BE2C (cell line): Measurements from ENCODE around the gene SEC16A.

Source experiments
- DNase-seq: peaks from one replicate; pipeline ENCODE4 v3.0.0-alpha.2; 2020
- H3K27me3 ChIP-seq: fragments of 250-450 bp; sonication (Bioruptor Pico); 2 replicates; pipeline ENCODE4 v1.5.1; 2020; ENCODE audit warnings: mild to moderate bottlenecking
- H3K36me3 ChIP-seq: fragments of 250-450 bp; sonication (Bioruptor Pico); 2 replicates; pipeline ENCODE4 v1.5.1; 2020; ENCODE audit warnings: mild to moderate bottlenecking
- H3K4me1 ChIP-seq: fragments of 250-450 bp; sonication (Bioruptor Pico); 2 replicates; pipeline ENCODE4 v1.5.1; 2020
- H3K4me3 ChIP-seq: 2 replicates; pipeline ENCODE4 v1.5.1; 2011; ENCODE audit warnings: low read depth, low read length
- H3K9me3 ChIP-seq: fragments of 250-450 bp; sonication (Bioruptor Pico); 2 replicates; pipeline ENCODE4 v1.5.1; 2020
- TF ChIP-seq, protein P1 (sequence below): IDR thresholded peaks from 2 replicates; pipeline ENCODE4 v1.5.1; 2012; ENCODE audit warnings: mild to moderate bottlenecking, low read depth, low read length

The SEC16A gene

DNA sequence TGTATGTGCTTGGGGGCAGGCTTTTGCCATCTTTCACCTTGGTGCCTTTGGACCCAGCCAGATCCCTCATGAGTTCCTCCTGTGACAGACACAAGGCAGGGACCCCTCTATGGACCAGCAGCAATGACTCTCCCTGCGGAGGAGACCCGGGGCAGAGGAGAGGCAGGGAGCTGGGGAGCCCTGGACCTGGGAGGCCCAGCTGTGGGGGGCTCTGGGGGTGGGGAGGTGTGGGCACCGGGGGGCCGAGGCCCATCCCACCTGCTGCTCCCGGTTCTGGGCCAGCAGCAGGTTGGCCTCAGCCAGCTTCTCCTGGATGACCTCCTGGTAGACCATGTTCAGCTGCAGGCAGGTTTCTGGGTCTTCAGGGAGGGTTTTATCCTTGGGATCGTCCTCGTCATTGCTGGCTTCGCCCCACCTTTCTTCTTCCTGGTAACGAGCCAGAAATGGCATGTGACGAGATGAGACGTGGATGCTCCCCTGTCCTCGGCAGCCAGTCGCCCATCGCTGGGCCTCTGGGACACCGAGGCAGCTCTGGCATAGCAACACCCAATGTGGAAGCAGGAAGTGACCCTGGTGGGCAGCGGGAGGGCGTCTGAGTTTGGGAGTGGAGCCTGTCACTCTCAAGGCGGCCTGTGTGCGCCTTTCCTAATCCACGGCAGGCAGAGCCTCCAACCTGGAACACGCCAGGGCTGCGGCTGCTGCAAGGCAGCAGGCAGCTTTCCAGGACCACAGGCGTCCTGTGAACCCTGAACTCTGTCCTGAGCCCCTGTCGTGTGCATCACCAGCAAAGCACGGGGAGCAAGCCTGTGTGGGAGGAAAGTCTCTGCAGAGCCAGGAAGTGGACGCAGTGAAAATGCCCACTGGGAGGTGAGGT is 87.3 kb downstream of the SEC16A start:
- no peaks in the 10 kb centered on the region for H3K27me3 ChIP-seq
- H3K4me1 ChIP-seq = peaks cover 3% of the 10 kb centered on the region
- H3K36me3 ChIP-seq = peaks cover 75% of the 10 kb centered on the region

DNA sequence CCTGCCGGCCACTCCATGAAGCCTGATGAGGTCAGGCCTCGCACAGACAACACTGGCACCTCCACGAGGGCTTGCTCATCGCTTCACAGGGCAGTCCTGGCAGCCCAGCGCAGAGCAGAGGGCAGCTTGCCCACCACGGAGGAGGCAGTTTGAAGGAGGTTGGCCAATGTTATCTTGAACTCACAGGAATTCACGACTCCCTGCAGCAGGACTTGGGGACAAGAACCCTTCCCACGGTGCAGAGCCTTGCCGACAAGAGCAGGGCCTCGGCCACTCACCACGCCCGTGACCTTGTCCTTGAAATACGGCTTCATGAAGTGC is 87.9 kb downstream of the SEC16A start:
- no peak overlapping the region for H3K4me3 ChIP-seq
- peaks cover 77% of the 10 kb centered on the region for H3K36me3 ChIP-seq
- no peaks in the 10 kb centered on the region for H3K4me1 ChIP-seq
- H3K9me3 ChIP-seq = no peaks in the 10 kb centered on the region
- TF ChIP-seq, protein P1, sequence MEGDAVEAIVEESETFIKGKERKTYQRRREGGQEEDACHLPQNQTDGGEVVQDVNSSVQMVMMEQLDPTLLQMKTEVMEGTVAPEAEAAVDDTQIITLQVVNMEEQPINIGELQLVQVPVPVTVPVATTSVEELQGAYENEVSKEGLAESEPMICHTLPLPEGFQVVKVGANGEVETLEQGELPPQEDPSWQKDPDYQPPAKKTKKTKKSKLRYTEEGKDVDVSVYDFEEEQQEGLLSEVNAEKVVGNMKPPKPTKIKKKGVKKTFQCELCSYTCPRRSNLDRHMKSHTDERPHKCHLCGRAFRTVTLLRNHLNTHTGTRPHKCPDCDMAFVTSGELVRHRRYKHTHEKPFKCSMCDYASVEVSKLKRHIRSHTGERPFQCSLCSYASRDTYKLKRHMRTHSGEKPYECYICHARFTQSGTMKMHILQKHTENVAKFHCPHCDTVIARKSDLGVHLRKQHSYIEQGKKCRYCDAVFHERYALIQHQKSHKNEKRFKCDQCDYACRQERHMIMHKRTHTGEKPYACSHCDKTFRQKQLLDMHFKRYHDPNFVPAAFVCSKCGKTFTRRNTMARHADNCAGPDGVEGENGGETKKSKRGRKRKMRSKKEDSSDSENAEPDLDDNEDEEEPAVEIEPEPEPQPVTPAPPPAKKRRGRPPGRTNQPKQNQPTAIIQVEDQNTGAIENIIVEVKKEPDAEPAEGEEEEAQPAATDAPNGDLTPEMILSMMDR = no peak
- H3K27me3 ChIP-seq = no peaks in the 10 kb centered on the region
- DNase-seq = no peak

More for the DNA sequence above, 87.3 kb downstream of the SEC16A start:
- Histone ChIP-seq H3K4me3 (no peak overlapping the region), H3K9me3 (no peaks in the 10 kb centered on the region)
- TF ChIP-seq, protein P1 = no peak
- DNase-seq = no peak

DNA sequence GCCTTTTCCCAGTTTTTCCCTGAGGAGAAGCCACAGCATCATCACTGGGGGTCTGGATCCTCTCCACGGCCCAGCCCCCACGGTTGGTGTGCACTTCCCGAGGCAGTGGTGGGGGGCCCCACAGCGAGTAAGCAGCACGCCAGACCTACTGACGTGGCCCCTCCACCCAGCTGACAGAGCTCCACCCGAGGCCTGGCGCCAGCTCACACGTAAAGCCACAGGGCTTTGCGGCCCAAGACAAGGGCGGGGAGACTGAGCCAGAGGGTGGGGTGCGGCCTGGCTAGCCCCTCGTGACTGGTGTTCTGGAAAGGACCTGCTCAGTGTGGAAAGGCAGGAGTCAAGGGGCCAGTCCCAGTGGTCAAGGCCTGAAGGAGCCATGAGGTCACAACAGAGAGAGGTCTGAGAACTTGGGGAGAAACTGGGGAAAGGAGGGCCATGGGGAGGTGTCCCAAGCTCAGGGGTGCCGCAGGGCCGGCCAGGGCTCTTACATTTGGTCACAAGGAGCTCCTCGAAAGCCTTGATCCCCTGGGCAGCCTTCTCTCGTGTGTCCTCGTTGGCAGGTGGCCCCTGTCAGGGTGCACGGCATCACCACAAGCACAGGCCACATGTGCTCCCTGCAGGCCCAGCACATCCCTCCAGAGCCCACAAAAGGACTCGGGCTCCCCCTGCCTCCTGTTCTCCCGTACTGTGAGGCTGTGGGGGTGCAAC is 88.4 kb downstream of the SEC16A start:
- H3K9me3 ChIP-seq = no peaks in the 10 kb centered on the region
- no peak overlapping the region for H3K4me3 ChIP-seq
- peaks cover 81% of the 10 kb centered on the region for H3K36me3 ChIP-seq
- TF ChIP-seq, protein P1 = no peak
- H3K4me1 ChIP-seq = no peaks in the 10 kb centered on the region
- no peak for DNase-seq
- no peaks in the 10 kb centered on the region for H3K27me3 ChIP-seq

DNA sequence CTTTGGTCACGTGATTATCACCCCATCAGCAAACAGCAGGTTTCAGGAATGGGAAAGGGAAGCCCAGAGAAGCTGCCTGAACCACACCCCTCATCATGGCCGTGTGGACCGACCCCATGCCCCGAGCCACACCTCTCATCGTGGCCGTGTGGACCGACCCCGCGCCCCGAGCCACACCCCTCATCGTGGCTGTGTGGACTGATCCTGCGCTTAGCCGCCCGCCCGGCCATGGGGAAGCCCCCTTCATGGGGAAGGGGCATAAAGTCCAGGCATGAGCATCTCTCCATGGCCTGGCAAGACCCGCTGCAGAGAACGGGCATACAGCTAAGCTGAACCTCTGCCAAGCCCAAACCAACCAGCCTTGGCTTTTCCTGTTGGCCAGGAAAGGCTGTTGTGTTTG is 89.3 kb downstream of the SEC16A start:
- TF ChIP-seq, protein P1 = no peak
- H3K27me3 ChIP-seq = no peaks in the 10 kb centered on the region
- peaks cover 88% of the 10 kb centered on the region for H3K36me3 ChIP-seq
- H3K4me1 ChIP-seq = no peaks in the 10 kb centered on the region
- no peak for DNase-seq
- H3K4me3 ChIP-seq = no peak overlapping the region
- H3K9me3 ChIP-seq = no peaks in the 10 kb centered on the region

DNA sequence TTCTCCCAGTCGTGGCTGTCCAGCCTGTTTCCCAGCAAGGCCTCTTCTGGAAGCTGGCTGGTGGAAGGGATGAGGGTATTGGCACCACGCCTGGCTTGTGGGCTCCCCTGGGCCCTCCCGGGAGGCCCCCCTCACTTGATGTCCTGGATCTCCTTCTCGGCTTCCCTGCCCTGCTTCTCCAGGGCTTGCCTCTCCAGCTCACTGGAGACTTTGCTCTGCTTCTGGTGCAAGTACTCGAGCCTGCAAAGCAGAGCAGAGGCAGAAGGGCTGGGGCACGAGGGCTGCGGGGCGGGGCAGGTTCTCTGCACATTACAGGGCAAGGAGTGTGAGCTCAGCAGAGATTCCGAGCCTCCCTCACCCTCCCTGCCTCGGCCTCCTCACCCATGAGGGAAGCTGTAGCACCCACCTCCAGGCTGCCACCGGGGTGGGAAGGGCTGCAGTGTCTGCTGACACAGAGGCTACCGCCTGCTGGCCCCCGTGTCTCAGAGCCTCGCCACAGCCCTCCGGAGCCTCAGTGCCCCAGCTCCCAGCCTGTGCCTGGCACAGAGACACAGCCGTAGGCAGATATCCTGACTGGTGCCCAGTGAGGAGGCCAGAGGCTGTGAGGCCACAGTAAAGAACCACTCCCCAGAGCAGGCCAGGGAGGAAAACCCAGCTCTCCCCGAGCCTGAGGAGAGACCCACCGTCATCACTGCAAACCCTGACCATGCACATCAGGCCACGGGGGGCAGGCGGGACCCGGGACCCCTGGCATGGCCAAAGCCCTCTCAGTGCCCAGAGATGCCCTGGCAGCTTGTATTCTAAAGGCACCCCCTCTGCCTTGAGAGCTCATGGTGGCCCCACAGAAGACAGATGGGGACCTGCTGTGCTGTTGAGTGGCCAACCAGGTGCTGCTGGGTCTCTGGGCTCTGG is 90.0 kb downstream of the SEC16A start:
- peaks cover 90% of the 10 kb centered on the region for H3K36me3 ChIP-seq
- no peaks in the 10 kb centered on the region for H3K4me1 ChIP-seq
- TF ChIP-seq, protein P1 = no peak
- DNase-seq = no peak
- H3K4me3 ChIP-seq = no peak overlapping the region
- H3K27me3 ChIP-seq = no peaks in the 10 kb centered on the region
- H3K9me3 ChIP-seq = no peaks in the 10 kb centered on the region
